Spinal cord (tissue), 10 donors: Measurements from ENCODE around the gene CUEDC1. TPM values are rescaled to one million over a fixed set of nuclear protein-coding genes. Genes with fewer than 3 reads are reported as not detected.

Source experiments
- DNase-seq, 6 donors: peaks; one replicate each; pipeline versions ENCODE4 v3.0.0 to v3.0.0-alpha.2; 2013 to 2015; ENCODE audit warnings: low spot score in 6 of 6, low read depth in 4 of 6
- H3K27ac ChIP-seq: one replicate; pipeline ENCODE4 v1.5.1; 2013; ENCODE audit warnings: low read depth, low read length, control low read depth
- H3K27me3 ChIP-seq: one replicate; pipeline ENCODE4 v1.6.1; 2013; ENCODE audit warnings: low read length; ENCODE audit not compliant: control insufficient read depth, insufficient read depth
- H3K36me3 ChIP-seq: one replicate; pipeline ENCODE4 v1.6.1; 2013; ENCODE audit warnings: low read length; ENCODE audit not compliant: control insufficient read depth, insufficient read depth
- H3K4me1 ChIP-seq: one replicate; pipeline ENCODE4 v1.6.1; 2013; ENCODE audit warnings: low read length; ENCODE audit not compliant: control insufficient read depth, insufficient read depth
- H3K4me3 ChIP-seq: one replicate; pipeline ENCODE4 v1.5.1; 2013; ENCODE audit warnings: low read depth, low read length, control low read depth
- H3K9me3 ChIP-seq: one replicate; pipeline ENCODE4 v1.6.1; 2013; ENCODE audit warnings: low read length; ENCODE audit not compliant: control insufficient read depth, insufficient read depth
- WGBS: methylation state at CpG from one replicate; pipeline ENCODE4 v1.1.5; 2013; ENCODE audit warnings: missing lambda C conversion rate; ENCODE audit not compliant: insufficient coverage; 5-methylcytosine and 5-hydroxymethylcytosine counted together
- polyA plus RNA-seq, 2 donors: library from polyadenylated mRNA; unstranded; fragments of 120-200 nt; gene quantifications; one replicate each; pipeline ENCODE4 v1.2.1, GENCODE V29; 2013; ENCODE audit not compliant: insufficient read length in 2 of 2
- total RNA-seq, 2 donors: library from RNA; depleted of rRNA in 1 of 2; stranded (reverse); fragments of 120-200 nt in 1 of 2; fragments of >200 nt in 1 of 2; gene quantifications; one replicate each; pipeline versions ENCODE4 v1.2.3 to v1.2.4, GENCODE V29; 2013 to 2014
- donor health status: healthy.

CUEDC1 gene
- total and polyA plus RNA-seq, 4 donors = 14.0 to 111 (median 63.8) TPM

DNA sequence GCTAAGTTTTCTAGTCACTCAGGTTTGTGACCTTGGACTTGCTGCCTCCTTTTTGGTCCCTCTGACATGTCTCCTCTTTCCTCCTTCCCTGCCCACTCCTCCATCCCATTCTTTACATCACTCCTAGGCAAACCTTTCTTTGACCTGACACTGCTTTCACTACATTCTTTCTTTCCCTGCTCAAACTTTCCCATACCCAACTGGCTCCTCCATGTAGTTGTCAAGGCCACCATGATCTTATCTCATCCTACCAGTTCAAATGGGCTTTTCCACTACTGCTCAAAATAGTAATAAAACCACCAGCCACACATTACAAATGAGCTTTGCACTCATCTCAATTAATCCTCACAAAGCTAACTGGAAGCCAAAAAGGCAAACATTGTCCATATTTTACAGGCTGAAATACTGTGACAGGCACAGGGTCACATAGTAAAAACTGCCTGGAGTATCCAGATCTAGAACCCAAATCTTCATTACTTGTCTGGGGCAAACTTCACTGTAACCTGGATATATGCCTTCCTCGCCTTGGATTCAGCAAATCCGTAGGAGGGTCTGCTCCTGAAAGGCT is 119.8 kb downstream of the CUEDC1 start:
- peaks cover 6% of the 10 kb centered on the region for H3K27me3 ChIP-seq
- H3K4me1 ChIP-seq = peaks cover 26% of the 10 kb centered on the region
- no CpG with 5 or more reads among the region's 2 CpGs for WGBS
- H3K4me3 ChIP-seq = no peak overlapping the region
- H3K9me3 ChIP-seq = no peaks in the 10 kb centered on the region
- DNase-seq = no peak
- H3K36me3 ChIP-seq = peaks cover 17% of the 10 kb centered on the region
- H3K27ac ChIP-seq = no peak overlapping the region

GRCh38 chr17:57834146-57834741 is 121.0 kb downstream of the CUEDC1 start:
- Histone ChIP-seq H3K4me3 (no peak overlapping the region), H3K9me3 (no peaks in the 10 kb centered on the region), H3K36me3 (peaks cover 13% of the 10 kb centered on the region), H3K27ac (no peak overlapping the region), H3K27me3 (peaks cover 6% of the 10 kb centered on the region), H3K4me1 (peaks cover 26% of the 10 kb centered on the region)
- whole genome bisulfite sequencing = 59% methylated on average over 13 of the region's 13 CpGs
- peak in 1 of 6 donors; percentile 72 for DNase-seq

DNA sequence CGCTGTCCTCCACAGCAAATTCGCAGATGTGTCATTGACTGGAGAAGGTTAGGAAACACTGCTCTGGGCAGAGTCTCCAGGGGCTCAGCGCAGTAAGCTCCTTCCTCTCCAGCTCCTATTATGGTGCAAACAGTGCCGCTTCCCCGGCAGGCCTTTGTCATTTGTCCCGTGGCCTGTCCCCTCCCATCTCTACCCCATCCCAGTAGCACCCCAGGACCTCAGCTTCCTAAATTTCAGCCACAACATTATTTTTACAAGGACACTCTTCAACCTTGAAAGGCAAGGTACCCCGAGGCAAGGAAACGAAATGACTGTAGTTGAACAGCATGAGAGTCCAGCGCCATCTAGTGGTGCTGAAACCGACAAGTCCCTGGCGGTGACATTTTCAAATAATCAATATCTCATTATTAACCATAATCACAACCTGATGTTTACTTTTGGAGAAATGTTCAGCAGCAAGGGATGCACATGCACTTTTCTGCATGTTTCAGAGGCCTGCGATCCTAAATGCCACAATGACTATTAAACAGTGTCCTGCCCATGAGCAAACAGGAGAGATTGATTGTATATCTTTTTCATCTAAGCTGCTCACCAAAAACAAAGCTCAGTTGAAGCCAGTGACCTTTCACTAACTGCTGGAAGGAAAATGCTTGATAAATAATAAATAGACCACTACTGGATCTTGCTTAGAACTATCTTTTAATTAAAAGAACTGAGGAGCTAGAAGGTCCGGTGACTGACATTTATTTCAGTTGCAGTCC is 121.9 kb downstream of the CUEDC1 start:
- Histone ChIP-seq H3K4me3 (peak overlapping the region; percentile 34), H3K27ac (peak overlapping the region; percentile 71), H3K9me3 (no peaks in the 10 kb centered on the region), H3K4me1 (peaks cover 26% of the 10 kb centered on the region), H3K27me3 (peaks cover 6% of the 10 kb centered on the region), H3K36me3 (peaks cover 10% of the 10 kb centered on the region)
- 0% methylated on average over 9 of the region's 13 CpGs for WGBS
- DNase-seq = peak in 5 of 6 donors; percentile 71 to 95 (median 82)

- DNase-seq = peak in 2 of 6 donors; percentile 47 to 61
- Histone ChIP-seq H3K4me3 (peak overlapping the region; percentile 34), H3K9me3 (no peaks in the 10 kb centered on the region), H3K27me3 (peaks cover 6% of the 10 kb centered on the region), H3K4me1 (peaks cover 26% of the 10 kb centered on the region), H3K36me3 (peaks cover 4% of the 10 kb centered on the region), H3K27ac (peak overlapping the region; percentile 71)
- WGBS = 33% methylated on average over 3 of the region's 12 CpGs
Measured at GRCh38 chr17:57832314-57833178, 122.7 kb downstream of the CUEDC1 start.

DNA sequence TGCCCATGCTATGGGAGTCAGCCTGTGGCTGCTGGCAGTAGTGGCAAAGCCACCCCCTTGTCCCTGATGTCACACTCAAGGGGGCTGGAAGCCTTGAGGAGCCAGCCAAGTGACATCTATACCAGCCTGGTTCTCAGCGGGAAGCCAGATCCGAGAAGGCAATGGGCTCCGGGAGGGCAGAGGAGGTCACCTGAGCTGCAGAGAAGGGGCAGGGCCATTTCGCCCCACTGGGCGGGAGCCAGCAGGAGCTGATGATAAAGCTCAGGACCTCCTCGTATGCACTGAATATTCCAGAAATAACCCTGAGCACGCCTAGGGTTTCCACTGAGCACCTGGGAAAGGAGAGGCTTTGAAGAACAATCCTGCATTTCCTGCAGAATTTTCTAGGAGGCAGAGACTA is 124.3 kb downstream of the CUEDC1 start:
- no peaks in the 10 kb centered on the region for H3K9me3 ChIP-seq
- WGBS = 84% methylated on average over 7 of the region's 7 CpGs
- no peak overlapping the region for H3K4me3 ChIP-seq
- no peak for DNase-seq
- peaks cover 3% of the 10 kb centered on the region for H3K36me3 ChIP-seq
- peaks cover 26% of the 10 kb centered on the region for H3K4me1 ChIP-seq
- no peak overlapping the region for H3K27ac ChIP-seq
- peaks cover 6% of the 10 kb centered on the region for H3K27me3 ChIP-seq

GRCh38 chr17:57823469-57824401 is 131.5 kb downstream of the CUEDC1 start:
- Histone ChIP-seq H3K36me3 (no peaks in the 10 kb centered on the region), H3K4me1 (peaks cover 3% of the 10 kb centered on the region), H3K4me3 (no peak overlapping the region), H3K27me3 (no peaks in the 10 kb centered on the region), H3K9me3 (no peaks in the 10 kb centered on the region), H3K27ac (no peak overlapping the region)
- WGBS = 43% methylated on average over 10 of the region's 15 CpGs
- DNase-seq = peak in 1 of 6 donors; percentile 89

DNA sequence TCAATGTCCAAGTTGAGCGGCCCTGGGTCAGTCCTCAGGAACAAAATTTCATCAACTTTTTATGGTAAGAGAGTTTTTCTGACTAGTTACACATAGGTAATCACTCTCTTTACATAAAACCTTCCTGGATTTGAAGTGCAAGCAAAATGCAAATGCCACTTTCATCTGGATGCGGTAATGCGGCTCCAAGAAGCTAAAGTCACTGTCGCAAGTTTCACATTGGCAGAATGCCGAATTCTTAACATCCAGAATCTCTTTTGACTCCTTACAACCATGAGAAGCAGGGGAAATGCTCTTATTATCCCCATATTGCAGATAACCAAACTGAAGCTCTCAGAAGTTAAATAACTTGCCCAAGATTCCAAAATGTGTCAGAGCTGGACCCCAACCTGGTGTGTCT is 135.3 kb downstream of the CUEDC1 start:
- Histone ChIP-seq H3K4me3 (no peak overlapping the region), H3K9me3 (no peaks in the 10 kb centered on the region), H3K36me3 (no peaks in the 10 kb centered on the region), H3K4me1 (peaks cover 3% of the 10 kb centered on the region), H3K27ac (no peak overlapping the region), H3K27me3 (no peaks in the 10 kb centered on the region)
- peak in 1 of 6 donors; percentile 27 for DNase-seq
- WGBS = 60% methylated on average over 1 of the region's 5 CpGs

DNA sequence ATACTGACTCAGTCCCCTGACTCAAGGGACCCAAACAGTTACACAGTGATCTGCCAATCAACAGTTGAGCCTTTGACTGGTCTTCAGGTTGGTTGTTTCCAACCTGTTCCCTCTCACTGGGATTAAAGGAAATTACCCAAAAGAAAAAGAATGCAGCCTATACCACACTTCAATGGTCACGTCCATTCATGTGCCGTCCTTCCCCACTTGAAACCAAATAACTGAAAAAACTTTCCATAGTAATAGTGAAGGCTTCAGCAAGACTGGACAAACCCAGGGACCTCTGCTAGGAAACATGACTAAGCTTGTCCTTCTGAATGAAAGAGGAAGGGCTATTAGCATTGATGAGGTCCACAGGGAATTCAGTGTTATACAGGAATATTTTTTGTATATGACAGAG is 135.9 kb downstream of the CUEDC1 start:
- Histone ChIP-seq H3K4me3 (no peak overlapping the region), H3K4me1 (peaks cover 3% of the 10 kb centered on the region), H3K36me3 (no peaks in the 10 kb centered on the region), H3K27ac (no peak overlapping the region), H3K27me3 (no peaks in the 10 kb centered on the region), H3K9me3 (no peaks in the 10 kb centered on the region)
- DNase-seq = no peak
- whole genome bisulfite sequencing = no CpG with 5 or more reads among the region's 2 CpGs
